Prostate gland (tissue), 2 donors: ENCODE data around the gene CTRB1.

Source experiments
- CTCF ChIP-seq, 4 experiments: fragments of 200-600 bp in 2 of 4; fragments of 450-650 bp in 2 of 4; sonication (generic) in 2 of 4; IDR thresholded peaks; 1 replicate in 3 of 4; 2 replicates in 1 of 4; pipeline ENCODE4 v1.5.1; 2016 to 2019; ENCODE audit warnings: antibody characterized with exemption in 4 of 4, mild to moderate bottlenecking in 2 of 4, moderate library complexity in 2 of 4
- POLR2A ChIP-seq: fragments of 450-650 bp; IDR thresholded peaks from one replicate; pipeline ENCODE4 v1.6.1; 2016; ENCODE audit warnings: antibody characterized with exemption, mild to moderate bottlenecking
- POLR2AphosphoS5 ChIP-seq: sonication (generic); formaldehyde crosslinking; IDR thresholded peaks from one replicate; pipeline ENCODE4 v1.6.1; 2017; ENCODE audit warnings: antibody characterized with exemption

- TF ChIP-seq POLR2AphosphoS5 (no peak), CTCF (IDR thresholded peaks at IDR 0.05) (no peak), POLR2A (no peak)
Observed at GRCh38 chr16:75202069-75202590, 16.7 kb upstream of the CTRB1 start.
